H9 (cell line): ENCODE data around the gene CDH13. TPM values are rescaled to one million over a fixed set of nuclear protein-coding genes. Genes with fewer than 3 reads are reported as not detected.

Experiments
- DNase-seq: peaks from one replicate; pipeline ENCODE4 v3.0.0-alpha.2; 2017
- H2AFZ ChIP-seq: one replicate; pipeline ENCODE4 v1.6.1; 2013; ENCODE audit warnings: mild to moderate bottlenecking, low read length, control low read depth, moderate library complexity
- H2AK5ac ChIP-seq: 2 replicates; pipeline ENCODE4 v1.6.1; 2013; ENCODE audit warnings: low read length, control low read depth, mixed read lengths; ENCODE audit not compliant: insufficient read length
- H2BK120ac ChIP-seq: one replicate; pipeline ENCODE4 v1.6.1; 2013; ENCODE audit warnings: low read depth, mild to moderate bottlenecking, low read length, control low read depth, inconsistent platforms; ENCODE audit not compliant: poor library complexity, severe bottlenecking
- H2BK12ac ChIP-seq: 2 replicates; pipeline ENCODE4 v1.6.1; 2013; ENCODE audit warnings: low read length, control low read depth, mixed read lengths, low read depth; ENCODE audit not compliant: insufficient read length
- H2BK15ac ChIP-seq: 2 replicates; pipeline ENCODE4 v1.6.1; 2013; ENCODE audit warnings: low read depth, low read length, control low read depth
- H2BK20ac ChIP-seq: one replicate; pipeline ENCODE4 v1.6.1; 2013; ENCODE audit warnings: low read depth, mild to moderate bottlenecking, low read length, control low read depth, inconsistent platforms; ENCODE audit not compliant: poor library complexity, severe bottlenecking
- H2BK5ac ChIP-seq: 2 replicates; pipeline ENCODE4 v1.6.1; 2013; ENCODE audit warnings: low read length, control low read depth, mixed read lengths; ENCODE audit not compliant: insufficient read length
- H3K14ac ChIP-seq: 2 replicates; pipeline ENCODE4 v1.6.1; 2013; ENCODE audit warnings: low read length, control low read depth; ENCODE audit not compliant: insufficient read depth
- H3K18ac ChIP-seq: 2 replicates; pipeline ENCODE4 v1.6.1; 2013; ENCODE audit warnings: low read depth, mild to moderate bottlenecking, mixed read lengths, low read length, control low read depth; ENCODE audit not compliant: insufficient read length
- H3K23ac ChIP-seq: 2 replicates; pipeline ENCODE4 v1.6.1; 2013; ENCODE audit warnings: low read length, control low read depth, mixed read lengths, low read depth; ENCODE audit not compliant: insufficient read length
- H3K23me2 ChIP-seq: 2 replicates; pipeline ENCODE4 v1.6.1; 2013; ENCODE audit warnings: low read depth, mild to moderate bottlenecking, mixed read lengths, low read length, control low read depth; ENCODE audit not compliant: insufficient read length, poor library complexity, severe bottlenecking
- H3K27ac ChIP-seq: 2 replicates; pipeline ENCODE4 v1.5.1; 2013; ENCODE audit warnings: low read length, control low read depth, mixed read lengths, low read depth; ENCODE audit not compliant: insufficient read length
- H3K27me3 ChIP-seq: 2 replicates; pipeline ENCODE4 v1.6.1; 2013; ENCODE audit warnings: low read length, control low read depth, inconsistent platforms; ENCODE audit not compliant: insufficient read depth
- H3K4ac ChIP-seq: 2 replicates; pipeline ENCODE4 v1.6.1; 2013; ENCODE audit warnings: low read depth, mild to moderate bottlenecking, control low read depth, inconsistent platforms, low read length, moderate library complexity
- H3K4me1 ChIP-seq: 2 replicates; pipeline ENCODE4 v1.6.1; 2013; ENCODE audit warnings: low read length, control low read depth, inconsistent platforms; ENCODE audit not compliant: insufficient read depth
- H3K4me2 ChIP-seq: 2 replicates; pipeline ENCODE4 v1.6.1; 2013; ENCODE audit warnings: low read length, control low read depth, mixed read lengths; ENCODE audit not compliant: insufficient read length, insufficient read depth
- H3K56ac ChIP-seq: 2 replicates; pipeline ENCODE4 v1.6.1; 2013; ENCODE audit warnings: low read depth, mild to moderate bottlenecking, mixed read lengths, low read length, control low read depth; ENCODE audit not compliant: insufficient read length
- H3K79me1 ChIP-seq: 2 replicates; pipeline ENCODE4 v1.6.1; 2013; ENCODE audit warnings: low read depth, mild to moderate bottlenecking, moderate library complexity, low read length, control low read depth, inconsistent platforms; ENCODE audit not compliant: insufficient read depth, poor library complexity, severe bottlenecking
- H3K79me2 ChIP-seq: 2 replicates; pipeline ENCODE4 v1.6.1; 2013; ENCODE audit warnings: low read length, control low read depth, inconsistent platforms; ENCODE audit not compliant: insufficient read depth
- H3K9ac ChIP-seq: 2 replicates; pipeline ENCODE4 v1.6.1; 2013; ENCODE audit warnings: low read length, control low read depth, mixed read lengths; ENCODE audit not compliant: insufficient read length; ENCODE audit errors: extremely low read depth
- H3K9me3 ChIP-seq: one replicate; pipeline ENCODE4 v1.6.1; 2013; ENCODE audit warnings: low read depth, low read length, inconsistent platforms; ENCODE audit not compliant: control insufficient read depth
- H3T11ph ChIP-seq: one replicate; pipeline ENCODE4 v1.6.1; 2013; ENCODE audit warnings: mild to moderate bottlenecking, low read length, control low read depth, inconsistent platforms
- H4K20me1 ChIP-seq: one replicate; pipeline ENCODE4 v1.6.1; 2013; ENCODE audit not compliant: control insufficient read depth, insufficient read length, insufficient read depth
- H4K5ac ChIP-seq: 2 replicates; pipeline ENCODE4 v1.6.1; 2013; ENCODE audit warnings: low read depth, mild to moderate bottlenecking, mixed read lengths, low read length, control low read depth; ENCODE audit not compliant: insufficient read length
- H4K8ac ChIP-seq: replicated peaks from 2 replicates; pipeline ENCODE4 v1.6.1; 2013; ENCODE audit warnings: low read length, control low read depth, mixed read lengths, low read depth; ENCODE audit not compliant: insufficient read length
- H4K91ac ChIP-seq: 2 replicates; pipeline ENCODE4 v1.6.1; 2013; ENCODE audit warnings: low read depth, mild to moderate bottlenecking, moderate library complexity, mixed read lengths, low read length, control low read depth; ENCODE audit not compliant: insufficient read length
- H3K27ac Mint-ChIP-seq, 3 experiments: 2 replicates in 2 of 3; 3 replicates in 1 of 3; pipeline ENCODE4 v1.8.0; 2020 to 2021; ENCODE audit warnings: mixed read lengths in 3 of 3, mild to moderate bottlenecking in 1 of 3, moderate library complexity in 1 of 3
- H3K27me3 Mint-ChIP-seq: 2 replicates; pipeline ENCODE4 v1.8.0; 2021; ENCODE audit warnings: low read depth, mild to moderate bottlenecking, moderate library complexity, mixed read lengths
- H3K36me3 Mint-ChIP-seq, 3 experiments: 2 replicates in 2 of 3; 3 replicates in 1 of 3; pipeline ENCODE4 v1.8.0; 2020 to 2021; ENCODE audit warnings: low read depth in 3 of 3, mixed read lengths in 3 of 3; ENCODE audit not compliant: insufficient read depth in 1 of 3
- H3K4me1 Mint-ChIP-seq, 2 experiments: 2 replicates each; pipeline ENCODE4 v1.8.0; 2020; ENCODE audit warnings: mixed read lengths in 2 of 2
- H3K4me3 Mint-ChIP-seq, 2 experiments: 2 replicates in 1 of 2; 3 replicates in 1 of 2; pipeline ENCODE4 v1.8.0; 2020 to 2021; ENCODE audit warnings: mild to moderate bottlenecking in 2 of 2, mixed read lengths in 2 of 2, moderate library complexity in 1 of 2
- H3K9me3 Mint-ChIP-seq, 2 experiments: 2 replicates in 1 of 2; 3 replicates in 1 of 2; pipeline ENCODE4 v1.8.0; 2020; ENCODE audit warnings: mild to moderate bottlenecking in 2 of 2, mixed read lengths in 2 of 2, moderate library complexity in 1 of 2
- WGBS: extraction: QIAGEN DNeasy Blood & Tissue Kit; methylation state at CpG from one replicate; pipeline ENCODE4 v1.1.7; 2013; ENCODE audit warnings: missing lambda C conversion rate, low lambda C conversion rate, mixed read lengths; ENCODE audit not compliant: insufficient read length; ENCODE audit errors: extremely low coverage; 5-methylcytosine and 5-hydroxymethylcytosine counted together
- total RNA-seq: library from RNA; stranded (reverse); gene quantifications from 2 replicates; pipeline ENCODE4 v1.2.1, GENCODE V29; 2021
- TF ChIP-seq, protein P1 (sequence below): fragments of 200-600 bp; sonication (generic); conservative IDR thresholded peaks from 3 replicates; pipeline ENCODE4 v1.8.0; 2021; ENCODE audit warnings: antibody characterized with exemption, mild to moderate bottlenecking

Gene CDH13
- total RNA-seq, 1 experiment from 2014 or later: 1.5 TPM

DNA sequence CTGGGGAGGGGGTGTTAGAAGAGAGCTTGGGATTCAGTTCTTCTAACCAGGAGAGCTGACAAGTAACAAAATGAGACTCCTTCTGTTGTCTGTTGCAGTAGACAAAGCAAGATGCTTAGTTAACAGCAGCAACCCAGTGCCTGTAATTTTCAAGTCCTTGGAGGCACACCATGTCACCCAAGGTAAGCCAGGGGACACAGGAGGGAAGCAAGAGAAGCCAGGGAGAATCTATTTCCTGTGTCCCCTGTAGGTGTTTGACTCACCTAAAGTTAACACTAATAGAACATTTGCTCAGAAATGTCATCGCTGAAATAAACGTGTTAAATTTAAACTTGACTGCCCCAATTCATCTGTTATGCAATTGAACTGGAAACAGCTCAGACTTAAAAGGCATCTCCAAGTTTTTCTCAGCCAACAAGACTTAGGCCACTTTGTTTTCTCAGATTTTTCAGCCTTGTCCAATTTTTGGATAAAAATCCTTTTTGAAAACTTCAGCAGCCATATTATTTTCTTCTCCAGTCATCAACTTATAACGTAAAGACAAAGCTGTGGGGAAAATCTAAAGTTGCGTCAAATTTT, 257.6 kb downstream of the CDH13 start:
- Mint-ChIP-seq H3K4me1 (peaks cover 21 to 36% of the 10 kb centered on the region in 2 experiments), H3K27ac (no peak overlapping the region; a peak in 1 of 7 replicates), H3K27me3 (no peaks in the 10 kb centered on the region), H3K4me3 (no peak overlapping the region), H3K9me3 (no peaks in the 10 kb centered on the region), H3K36me3 (no peaks in the 10 kb centered on the region)
- H3K56ac ChIP-seq: no peak overlapping the region
- no peak overlapping the region for H4K91ac ChIP-seq
- no peak for DNase-seq
- no peak overlapping the region for H4K8ac ChIP-seq
- TF ChIP-seq, protein P1, sequence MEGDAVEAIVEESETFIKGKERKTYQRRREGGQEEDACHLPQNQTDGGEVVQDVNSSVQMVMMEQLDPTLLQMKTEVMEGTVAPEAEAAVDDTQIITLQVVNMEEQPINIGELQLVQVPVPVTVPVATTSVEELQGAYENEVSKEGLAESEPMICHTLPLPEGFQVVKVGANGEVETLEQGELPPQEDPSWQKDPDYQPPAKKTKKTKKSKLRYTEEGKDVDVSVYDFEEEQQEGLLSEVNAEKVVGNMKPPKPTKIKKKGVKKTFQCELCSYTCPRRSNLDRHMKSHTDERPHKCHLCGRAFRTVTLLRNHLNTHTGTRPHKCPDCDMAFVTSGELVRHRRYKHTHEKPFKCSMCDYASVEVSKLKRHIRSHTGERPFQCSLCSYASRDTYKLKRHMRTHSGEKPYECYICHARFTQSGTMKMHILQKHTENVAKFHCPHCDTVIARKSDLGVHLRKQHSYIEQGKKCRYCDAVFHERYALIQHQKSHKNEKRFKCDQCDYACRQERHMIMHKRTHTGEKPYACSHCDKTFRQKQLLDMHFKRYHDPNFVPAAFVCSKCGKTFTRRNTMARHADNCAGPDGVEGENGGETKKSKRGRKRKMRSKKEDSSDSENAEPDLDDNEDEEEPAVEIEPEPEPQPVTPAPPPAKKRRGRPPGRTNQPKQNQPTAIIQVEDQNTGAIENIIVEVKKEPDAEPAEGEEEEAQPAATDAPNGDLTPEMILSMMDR: no peak
- no peak overlapping the region for H3T11ph ChIP-seq
- no CpG with 5 or more reads among the region's 4 CpGs for WGBS
- no peak overlapping the region for H2AFZ ChIP-seq
- H2BK12ac ChIP-seq: no peak overlapping the region
- no peak overlapping the region for H2BK20ac ChIP-seq
- no peak overlapping the region for H3K23ac ChIP-seq
- no peak overlapping the region for H2BK120ac ChIP-seq
- H2BK15ac ChIP-seq: no peak overlapping the region
- H4K20me1 ChIP-seq: no peaks in the 10 kb centered on the region
- no peaks in the 10 kb centered on the region for H3K79me2 ChIP-seq
- H3K4ac ChIP-seq: no peak overlapping the region
- no peak overlapping the region for H3K9ac ChIP-seq
- no peak overlapping the region for H3K18ac ChIP-seq
- no peak overlapping the region for H2AK5ac ChIP-seq
- H3K4me2 ChIP-seq: no peak overlapping the region
- H3K23me2 ChIP-seq: no peaks in the 10 kb centered on the region
- no peak overlapping the region for H3K27ac ChIP-seq
- H3K4me1 ChIP-seq: peaks cover 6% of the 10 kb centered on the region
- no peak overlapping the region for H3K14ac ChIP-seq
- no peak overlapping the region for H4K5ac ChIP-seq
- H3K79me1 ChIP-seq: no peaks in the 10 kb centered on the region
- H2BK5ac ChIP-seq: no peak overlapping the region
- H3K9me3 ChIP-seq: no peaks in the 10 kb centered on the region
- no peaks in the 10 kb centered on the region for H3K27me3 ChIP-seq
